GM21786 (cell line): ENCODE results near the gene RRH.

Experiments
- ATAC-seq: cut with Tn5 transposase; IDR thresholded peaks from one replicate; pipeline ENCODE4 v1.9.1; 2021; ENCODE audit not compliant: unreplicated experiment

Gene RRH

GRCh38 chr4:109879636-109880314 is 52.0 kb downstream of the RRH start:
- no peak for ATAC-seq

GRCh38 chr4:109886303-109886702 is 58.5 kb downstream of the RRH start:
- ATAC-seq = no peak

GRCh38 chr4:109887071-109887470 is 59.3 kb downstream of the RRH start:
- no peak for ATAC-seq

- ATAC-seq = no peak
Measured at GRCh38 chr4:109890076-109890475, 62.3 kb downstream of the RRH start.
